K562 (cell line): ENCODE data around the gene NIN. TPM values are rescaled to one million over a fixed set of nuclear protein-coding genes. Genes with fewer than 3 reads are reported as not detected.

ENCODE experiments used
- ATAC-seq: fragments of 200-7000 bp; cut with Tn5 transposase; 3 replicates; pipeline ENCODE4 v1.9.1; 2020; ENCODE audit warnings: moderate library complexity
- BruUV-seq: library from RNA; stranded (reverse); fragments of 400-500 nt; replicated peaks from 2 replicates; lab custom pipeline; 2021; lab: Mats Ljungman, UMichigan
- CTCF ChIA-PET: fragments of 300-600 bp; formaldehyde crosslinking; extraction: SDS; loops from one replicate; lab custom pipeline; 2021; ENCODE audit warnings: low intra/inter-chr PET ratio; lab: Yijun Ruan, JAX
- POLR2A ChIA-PET: fragments of 300-600, 350-650 bp; sonication (Branson Sonifier 250); formaldehyde crosslinking; extraction: SDS; loops from one replicate; lab custom pipeline; 2021; ENCODE audit warnings: antibody characterized with exemption, inconsistent platforms; lab: Yijun Ruan, JAX
- DNase-seq, 4 experiments: peaks; one replicate each; pipeline versions ENCODE4 v3.0.0 to v3.0.0-alpha.2; 2011 to 2018; ENCODE audit warnings: low spot score in 3 of 4, mixed read lengths in 3 of 4; ENCODE audit errors: extremely low read depth in 1 of 4
- FAIRE-seq: peaks from 2 replicates; lab custom pipeline; 2011; peaks lifted over from hg19 to GRCh38; lab: Jason Lieb, UNC
- H2AFZ ChIP-seq: 2 replicates; pipeline ENCODE4 v1.6.0; 2011; ENCODE audit warnings: low read depth, low read length, control low read depth, inconsistent platforms
- H3K27ac ChIP-seq: fragments of 200-600 bp; 3 replicates; pipeline ENCODE4 v1.8.0; 2011; ENCODE audit warnings: low read depth, mild to moderate bottlenecking, control low read depth, inconsistent platforms, low read length, moderate library complexity, mixed read lengths; ENCODE audit errors: extremely low read depth
- H3K27me3 ChIP-seq, 2 experiments: fragments of 300-600 bp in 1 of 2; 2 replicates in 1 of 2; 3 replicates in 1 of 2; pipeline versions ENCODE4 v1.6.0 to v1.8.0; 2011; ENCODE audit warnings: inconsistent platforms in 2 of 2, low read length in 2 of 2, mild to moderate bottlenecking in 1 of 2, mixed read lengths in 1 of 2, moderate library complexity in 1 of 2; ENCODE audit not compliant: control insufficient read depth in 2 of 2, insufficient read depth in 2 of 2
- H3K36me3 ChIP-seq: fragments of 300-600 bp; 3 replicates; pipeline ENCODE4 v1.8.0; 2011; ENCODE audit warnings: mild to moderate bottlenecking, low read length, inconsistent platforms; ENCODE audit not compliant: control insufficient read depth, insufficient read depth
- H3K4me1 ChIP-seq, 2 experiments: fragments of 200-600 bp in 1 of 2; replicated peaks in 1 of 2; 2 replicates in 1 of 2; 3 replicates in 1 of 2; pipeline versions ENCODE4 v1.5.1 to v1.8.0; 2011; ENCODE audit warnings: inconsistent platforms in 2 of 2, low read length in 2 of 2, mild to moderate bottlenecking in 1 of 2, mixed read lengths in 1 of 2, moderate library complexity in 1 of 2; ENCODE audit not compliant: control insufficient read depth in 2 of 2, insufficient read depth in 2 of 2
- H3K4me2 ChIP-seq: 2 replicates; pipeline ENCODE4 v1.6.1; 2011; ENCODE audit warnings: low read length, control low read depth, inconsistent platforms, mixed read lengths; ENCODE audit not compliant: insufficient read depth
- H3K4me3 ChIP-seq: fragments of 200-600 bp; sonication (generic), shearing (Covaris generic); 2 replicates; pipeline ENCODE4 v1.5.1; 2016; ENCODE audit warnings: control low read depth, inconsistent platforms
- H3K79me2 ChIP-seq: fragments of 200-600 bp; 3 replicates; pipeline ENCODE4 v1.8.0; 2011; ENCODE audit warnings: low read length, inconsistent platforms; ENCODE audit not compliant: control insufficient read depth, insufficient read depth
- H3K9ac ChIP-seq, 2 experiments: 2 replicates each; pipeline versions ENCODE4 v1.6.0 to v1.6.1; 2011; ENCODE audit warnings: low read depth in 2 of 2, low read length in 2 of 2, control low read depth in 1 of 2, inconsistent platforms in 1 of 2, mild to moderate bottlenecking in 1 of 2, mixed read lengths in 1 of 2; ENCODE audit not compliant: insufficient read depth in 1 of 2
- H3K9me1 ChIP-seq: one replicate; pipeline ENCODE4 v1.6.0; 2011; ENCODE audit warnings: inconsistent platforms, mild to moderate bottlenecking, low read length, moderate library complexity; ENCODE audit not compliant: control insufficient read depth, insufficient read depth
- H3K9me3 ChIP-seq: replicated peaks from 2 replicates; pipeline ENCODE4 v1.5.1; 2011; ENCODE audit warnings: low read depth, low read length, inconsistent platforms; ENCODE audit not compliant: control insufficient read depth, insufficient read depth
- H4K20me1 ChIP-seq: replicated peaks from 2 replicates; pipeline ENCODE4 v1.6.1; 2011; ENCODE audit warnings: low read length, inconsistent platforms, mixed read lengths; ENCODE audit not compliant: control insufficient read depth, insufficient read depth
- BDP1 ChIP-seq: IDR thresholded peaks from 3 replicates; pipeline ENCODE4 v1.6.1; 2011; ENCODE audit not compliant: insufficient read length, insufficient read depth
- C11orf30 ChIP-seq: fragments of 450-650 bp; IDR thresholded peaks from 2 replicates; pipeline ENCODE4 v1.6.1; 2016; ENCODE audit warnings: low read depth, mild to moderate bottlenecking
- GATAD2A ChIP-seq: fragments of 450-650 bp; IDR thresholded peaks from 2 replicates; pipeline ENCODE4 v1.6.1; 2017
- HCFC1 ChIP-seq: IDR thresholded peaks from 2 replicates; pipeline ENCODE4 v1.6.1; 2012; ENCODE audit warnings: low read depth, low read length, improper control_type of control experiment
- MAFF ChIP-seq: IDR thresholded peaks from 2 replicates; pipeline ENCODE4 v1.6.1; 2012; ENCODE audit warnings: low read length, improper control_type of control experiment
- MAFG ChIP-seq: fragments of 450-650 bp; conservative IDR thresholded peaks from 2 replicates; pipeline ENCODE4 v1.6.1; 2016; ENCODE audit warnings: missing genetic modification characterization, missing compliant biosample characterization
- MAFK ChIP-seq: IDR thresholded peaks from 2 replicates; pipeline ENCODE4 v1.6.1; 2011; ENCODE audit warnings: low read length, improper control_type of control experiment
- NFE2 ChIP-seq: IDR thresholded peaks from 2 replicates; pipeline ENCODE4 v1.6.1; 2014; ENCODE audit warnings: antibody characterized with exemption, low read depth
- NFE2L1 ChIP-seq: fragments of 450-650 bp; IDR thresholded peaks from 2 replicates; pipeline ENCODE4 v1.6.1; 2016; ENCODE audit warnings: missing genetic modification characterization, low read depth, mild to moderate bottlenecking, missing compliant biosample characterization, moderate library complexity, borderline replicate concordance
- PHB ChIP-seq: fragments of 250-450 bp; sonication (Bioruptor Pico); IDR thresholded peaks from 2 replicates; pipeline ENCODE4 v1.5.0; 2021
- TRIM28 ChIP-seq: fragments of 450-650 bp; IDR thresholded peaks from 2 replicates; pipeline ENCODE4 v1.6.1; 2017
- ZNF316 ChIP-seq: fragments of 450-650 bp; IDR thresholded peaks from 2 replicates; pipeline ENCODE4 v1.6.1; 2016
- ZNF444 ChIP-seq: fragments of 250-450 bp; sonication (Bioruptor Pico); IDR thresholded peaks from 2 replicates; pipeline ENCODE4 v1.4.0; 2020; ENCODE audit warnings: mild to moderate bottlenecking, moderate library complexity
- WGBS: fragments of 100-300 bp; shearing (Covaris generic); methylation state at CpG from one replicate; pipeline ENCODE4 v1.1.6; 2016; ENCODE audit warnings: low coverage, mixed read lengths; ENCODE audit not compliant: insufficient coverage; ENCODE audit errors: missing lambda C conversion rate; 5-methylcytosine and 5-hydroxymethylcytosine counted together
- in situ Hi-C: fragments of 300-500 bp; cut with MboI; formaldehyde crosslinking; loops from 4 replicates; pipeline ENCODE4 v1.15.0; 2018; ENCODE audit warnings: inconsistent platforms, mixed read lengths
- intact Hi-C: fragments of 100-400 bp; cut with micrococcal nuclease; formaldehyde crosslinking; loops from 2 replicates; pipeline ENCODE4 v1.14.2; 2022
- polyA plus RNA-seq, 8 experiments: library from polyadenylated mRNA; depleted of rRNA in 4 of 8; stranded (reverse) in 5 of 8; unstranded in 3 of 8; fragments of >200 nt; fragmentation: Nextera tagmentation in 2 of 8; fragmentation: Illumina TruSeq in 1 of 8; extraction: Ambion mirVana in 2 of 8; extraction: Trizol in 1 of 8; gene quantifications; 2 replicates each; pipeline versions ENCODE4 v1.2.1 to v1.2.3, GENCODE V29; 2011 to 2014; ENCODE audit warnings: inconsistent platforms in 1 of 8, missing spikeins in 1 of 8
- total RNA-seq, 7 experiments: library from RNA; depleted of rRNA in 6 of 7; stranded (reverse); fragments of >200 nt in 6 of 7; fragmentation: Illumina TruSeq in 2 of 7; extraction: Trizol in 2 of 7; gene quantifications; 2 replicates each; pipeline versions ENCODE4 v1.2.1 to v1.2.3, GENCODE V29; 2011 to 2021; ENCODE audit warnings: low replicate concordance in 1 of 7
- TF ChIP-seq, protein P1 (sequence below): sonication (generic); formaldehyde crosslinking; IDR thresholded peaks from 2 replicates; pipeline ENCODE4 v1.9.0; 2022; ENCODE audit warnings: mild to moderate bottlenecking, missing genetic modification reagents

Gene NIN
- total and polyA plus RNA-seq, 9 of the 15 experiments (the other 6 are each of a cell fraction or from before 2014, with no cell fraction given) = 0.84 to 8.4 (median 5.0) TPM

- intact Hi-C loops = no loop called here
- ATAC-seq = no peak
- no peaks in the 10 kb centered on the region for H3K27me3 ChIP-seq
- no TSS peak for BruUV-seq
- no peak overlapping the region for H2AFZ ChIP-seq
- no peaks in the 10 kb centered on the region for H3K4me1 ChIP-seq
- H3K4me3 ChIP-seq = no peak overlapping the region
- no peak overlapping the region for H3K27ac ChIP-seq
- no peak for TF ChIP-seq HCFC1
- no peak for TF ChIP-seq PHB (CRISPR knock-in tag)
- TF ChIP-seq BDP1 = no peak
- no peak for TF ChIP-seq ZNF444
- TF ChIP-seq TRIM28 = no peak
- POLR2A ChIA-PET = interaction anchor here (0.5 kb wide), 1 partner anchor 107 kb away, joined by 3 read pairs; no protein-coding TSS in a partner anchor
- FAIRE-seq = no peak
- 30% methylated on average over 3 of the region's 3 CpGs for WGBS
- no peaks in the 10 kb centered on the region for H3K9me3 ChIP-seq
- no peaks in the 10 kb centered on the region for H3K9me1 ChIP-seq
- no peaks in the 10 kb centered on the region for H3K79me2 ChIP-seq
- H3K4me2 ChIP-seq = no peak overlapping the region
- in situ Hi-C loops = no loop called here
- no peaks in the 10 kb centered on the region for H4K20me1 ChIP-seq
- H3K9ac ChIP-seq = no peak overlapping the region
- DNase-seq = no peak
- CTCF ChIA-PET = no interaction called here
- no peaks in the 10 kb centered on the region for H3K36me3 ChIP-seq
These were observed 86.7 kb downstream of the NIN start for GRCh38 chr14:50744231-50744630.

DNA sequence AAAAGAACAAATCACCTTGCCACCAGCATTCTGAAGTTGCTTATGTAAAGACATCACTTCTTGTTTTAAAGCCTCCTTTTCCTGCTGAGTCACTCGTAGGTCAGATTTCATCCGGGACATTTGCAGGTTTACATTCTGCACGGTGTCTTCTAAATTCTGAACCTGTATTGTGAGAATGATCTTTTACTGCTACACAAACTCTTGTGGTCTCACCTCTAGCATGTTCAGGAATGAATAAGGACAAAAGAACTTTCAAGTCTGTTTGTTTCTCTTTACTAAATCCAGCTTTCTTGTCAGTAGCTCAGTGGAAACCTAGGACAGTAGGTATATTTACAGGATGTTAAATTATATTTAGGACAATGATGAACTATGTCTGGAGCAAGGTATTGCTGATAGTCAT, 89.4 kb downstream of the NIN start:
- peak in 1 of 4 experiments; percentile 2 for DNase-seq
- ChIA-PET POLR2A (no interaction called here), CTCF (interaction anchor here (0.6 kb wide), 1 partner anchor 134 kb away, joined by 4 read pairs; no protein-coding TSS in a partner anchor)
- BruUV-seq = no TSS peak
- intact Hi-C loops (no loop called here), in situ Hi-C loops (no loop called here)
- WGBS = 30% methylated on average over 3 of the region's 3 CpGs
- H3K4me2 ChIP-seq = no peak overlapping the region
- ATAC-seq = no peak
- no peak overlapping the region for H2AFZ ChIP-seq
- no peaks in the 10 kb centered on the region for H3K36me3 ChIP-seq
- no peaks in the 10 kb centered on the region; the same call in 1 of the 2 replicates for H4K20me1 ChIP-seq
- TF ChIP-seq NFE2 (peak; percentile 85), ZNF316 (peak; percentile 54), MAFK (peak; percentile 42; the same call in 1 of the 2 replicates), MAFF (peak; percentile 45; the same call in 1 of the 2 replicates), NFE2L1 (tag) (peak; percentile 55), C11orf30 (peak; percentile 64), MAFG (tag) (peak; percentile 68), GATAD2A (no peak)
- TF ChIP-seq, protein P1, sequence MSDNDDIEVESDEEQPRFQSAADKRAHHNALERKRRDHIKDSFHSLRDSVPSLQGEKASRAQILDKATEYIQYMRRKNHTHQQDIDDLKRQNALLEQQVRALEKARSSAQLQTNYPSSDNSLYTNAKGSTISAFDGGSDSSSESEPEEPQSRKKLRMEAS = no peak
- no peaks in the 10 kb centered on the region for H3K9me3 ChIP-seq
- no peak overlapping the region for H3K4me3 ChIP-seq
- H3K27ac ChIP-seq = no peak overlapping the region
- H3K4me1 ChIP-seq = no peaks in the 10 kb centered on the region
- no peak for FAIRE-seq
- no peaks in the 10 kb centered on the region for H3K27me3 ChIP-seq
- no peaks in the 10 kb centered on the region for H3K79me2 ChIP-seq
- H3K9me1 ChIP-seq = no peaks in the 10 kb centered on the region
- no peak overlapping the region for H3K9ac ChIP-seq
